Activated T-cell treated with anti-CD3 and anti-CD28 coated beads for 1 hour (primary cell): ENCODE results near the gene TPP1.
A peak's percentile ranks its signal among the peaks of the same experiment; 100 is the strongest.

Source experiments
- DNase-seq: peaks from one replicate; pipeline ENCODE4 v3.0.0-alpha.2; 2020; ENCODE audit warnings: low read depth

The TPP1 gene

GRCh38 chr11:6627762-6628241 is 8.6 kb upstream of the TPP1 start:
- DNase-seq, result no peak

DNA sequence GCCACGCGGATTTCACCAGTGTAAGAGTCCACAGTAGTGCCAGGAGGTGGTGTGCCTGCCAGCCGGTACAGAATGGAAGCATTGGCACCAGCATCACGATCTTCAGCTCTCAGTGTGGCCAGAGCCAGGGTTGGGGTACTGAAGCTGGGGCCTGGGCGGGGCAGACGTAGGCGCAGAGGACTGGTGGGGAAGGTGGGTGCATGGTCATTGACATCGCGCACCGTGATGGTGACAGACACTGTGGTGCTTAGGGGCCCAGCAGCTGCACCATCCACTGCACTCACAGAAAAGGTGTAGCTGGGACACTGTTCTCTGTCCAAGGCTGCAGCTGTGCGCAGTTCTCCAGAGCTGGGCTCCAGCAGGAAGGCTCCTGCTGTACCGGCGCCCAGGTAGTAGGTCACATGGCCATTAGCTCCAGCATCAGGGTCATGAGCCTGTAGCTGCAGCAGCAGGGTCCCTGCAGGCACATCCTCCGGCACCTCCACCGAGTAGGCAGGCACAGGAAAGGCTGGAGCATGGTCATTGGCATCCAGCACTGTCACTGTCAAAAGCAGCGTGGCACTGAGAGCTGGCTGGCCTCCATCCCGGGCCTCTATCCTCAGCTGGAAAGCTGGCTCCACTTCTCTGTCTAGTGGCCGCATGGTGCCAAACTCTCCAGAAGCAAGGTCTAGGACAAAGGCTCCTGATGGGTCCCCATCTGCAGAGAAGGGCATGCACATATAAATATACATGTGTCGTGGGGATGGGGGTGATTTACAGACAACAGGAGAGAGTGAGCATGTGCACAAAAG is 7.9 kb upstream of the TPP1 start:
- no peak for DNase-seq

DNA sequence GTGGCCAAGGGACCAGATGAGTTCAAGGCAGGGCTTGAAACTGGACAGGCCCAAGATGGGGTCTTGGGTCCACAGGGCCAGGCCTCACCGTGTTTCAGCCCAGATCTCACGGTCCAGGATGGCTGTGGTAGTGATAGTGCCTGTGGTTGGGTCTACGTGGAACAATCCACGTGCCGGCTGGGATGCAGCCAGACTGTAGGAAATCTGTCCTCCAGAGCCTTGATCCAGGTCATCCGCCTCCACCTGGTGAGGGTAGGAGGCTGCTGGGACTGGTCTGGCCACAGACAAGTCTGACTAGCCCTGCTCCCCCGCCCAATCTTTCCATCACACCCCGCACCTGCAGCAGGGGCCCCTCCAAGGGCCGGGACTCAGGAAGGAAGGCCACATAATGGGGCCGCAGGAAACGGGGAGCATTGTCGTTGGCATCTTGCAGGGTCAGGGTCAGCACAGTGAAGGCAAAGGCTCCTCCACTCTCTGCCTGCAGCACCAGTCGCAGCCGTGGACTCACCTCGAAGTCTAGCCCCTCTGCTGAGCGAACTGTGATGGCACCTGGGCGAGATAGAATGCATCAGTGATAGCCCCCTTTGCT is 6.7 kb upstream of the TPP1 start:
- DNase-seq, result no peak

DNA sequence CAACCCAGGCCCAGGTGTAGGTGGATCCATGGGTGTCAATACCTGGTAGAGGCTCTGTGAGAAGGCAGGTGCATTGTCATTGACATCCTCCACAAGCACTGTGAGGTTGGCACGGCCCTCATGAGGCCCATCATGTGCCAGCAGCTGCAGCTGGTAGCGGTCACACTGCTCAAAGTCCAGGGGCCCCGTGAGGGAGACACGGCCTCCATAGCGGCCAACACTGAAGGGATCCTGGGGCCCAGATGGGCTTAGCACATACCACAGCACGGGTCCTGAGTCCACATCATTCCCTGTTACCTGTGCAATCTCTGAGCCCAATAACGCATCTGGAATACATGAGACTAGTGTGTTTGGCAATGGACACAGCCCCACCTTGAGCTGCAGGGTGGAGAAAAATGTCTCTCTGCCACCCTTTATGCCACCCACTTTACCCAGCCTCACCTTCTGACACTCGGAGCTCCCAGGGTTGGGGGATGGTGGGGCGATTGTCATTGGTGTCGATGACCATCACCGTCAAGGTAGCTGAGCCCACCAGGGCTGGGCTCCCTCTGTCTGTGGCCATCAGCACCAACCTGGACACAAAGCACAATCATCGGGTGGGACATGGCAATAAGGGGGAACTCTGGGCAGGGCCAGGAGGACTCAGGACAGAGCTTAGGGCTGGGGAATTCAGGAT is 6.1 kb upstream of the TPP1 start:
- no peak for DNase-seq

GRCh38 chr11:6623391-6624363 is 4.5 kb upstream of the TPP1 start:
- DNase-seq, result no peak

DNA sequence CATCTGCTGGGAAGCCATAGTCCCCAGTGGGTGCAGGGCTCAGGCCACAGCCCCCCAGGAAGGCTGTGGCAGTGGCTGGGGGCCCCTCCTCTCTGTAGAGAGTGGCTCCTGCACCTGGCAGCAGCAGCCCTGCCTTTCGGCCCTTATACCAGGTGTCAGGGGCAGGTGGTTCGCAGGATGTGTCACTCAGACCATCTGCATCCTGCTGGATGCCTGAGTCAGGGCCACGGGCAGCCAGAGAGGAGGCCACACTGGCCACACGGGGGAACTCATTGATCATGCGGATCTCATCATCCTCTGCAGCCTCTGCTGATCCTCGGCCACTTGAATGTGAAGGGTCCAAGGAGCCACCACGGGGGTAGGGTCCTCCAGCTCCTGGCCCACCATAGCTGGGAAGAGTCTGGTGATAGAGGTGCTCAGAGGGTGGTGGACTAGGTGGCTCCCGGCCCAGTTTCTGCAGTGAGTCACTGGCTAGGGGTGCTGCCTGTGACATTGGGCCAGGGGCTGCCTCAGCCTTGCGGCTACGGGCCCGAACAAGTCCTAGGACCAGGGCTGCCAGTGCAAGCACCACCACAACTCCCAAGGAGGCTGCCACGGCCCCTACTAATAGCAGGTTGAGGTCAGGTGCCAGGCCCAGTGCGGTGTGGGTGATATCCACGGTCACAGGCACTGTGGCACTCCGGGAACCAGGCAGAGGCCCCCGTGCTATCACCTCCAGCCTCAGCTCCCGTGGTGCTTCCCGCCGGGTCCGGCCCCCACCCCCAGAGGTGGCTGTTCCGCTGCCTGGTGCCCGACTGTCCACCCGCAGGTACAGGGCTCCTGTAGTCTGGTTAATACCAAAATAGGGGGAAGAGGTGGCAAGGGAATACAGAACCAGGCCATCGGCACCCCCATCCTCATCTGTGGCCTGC is 3.3 kb upstream of the TPP1 start:
- no peak for DNase-seq

DNA sequence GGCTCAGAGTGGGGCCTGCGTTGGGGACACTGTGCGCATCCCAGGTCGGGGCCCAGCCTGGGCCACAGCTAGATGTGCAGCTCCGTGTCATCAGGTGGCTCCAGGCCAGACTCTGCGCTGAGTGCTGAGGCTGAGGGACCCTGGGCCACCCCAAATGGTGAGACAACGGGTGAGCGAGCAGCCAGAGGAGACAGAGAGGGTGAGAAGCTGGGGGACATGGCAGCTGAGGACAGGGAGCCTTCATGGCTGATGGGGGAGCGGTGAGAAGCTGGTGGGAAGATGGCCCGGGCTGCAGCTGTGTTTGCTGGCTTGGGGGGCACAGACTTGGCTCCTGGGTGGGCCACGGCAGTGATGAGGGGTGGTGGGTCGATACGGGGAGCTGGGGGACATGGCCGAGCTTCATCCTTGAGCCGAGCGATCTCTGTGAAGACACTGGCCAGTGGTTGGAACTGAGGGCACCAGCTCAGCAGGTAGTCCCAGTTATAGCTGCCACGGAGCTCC is 2.5 kb upstream of the TPP1 start:
- no peak for DNase-seq

DNA sequence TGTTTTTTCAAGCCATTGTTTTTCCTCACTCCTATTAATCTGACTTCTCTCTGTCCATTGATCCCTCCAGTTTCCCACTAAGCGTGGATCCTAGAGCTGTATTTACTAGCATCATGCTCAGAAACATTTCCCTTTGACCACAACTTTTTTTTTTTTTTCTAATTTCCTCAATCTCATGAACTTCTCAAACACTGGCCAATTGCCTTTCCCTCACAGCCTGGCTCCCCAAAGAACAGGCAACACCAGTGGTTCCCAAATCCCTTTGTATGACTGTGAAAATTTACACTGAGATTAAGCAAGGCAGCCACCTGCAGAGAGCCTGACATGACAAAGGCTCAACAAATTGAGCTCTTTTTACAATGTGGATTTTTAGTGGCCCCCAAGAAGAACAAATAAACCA is 1.4 kb upstream of the TPP1 start:
- DNase-seq, result no peak

GRCh38 chr11:6618117-6619003 is 862 bp downstream of the TPP1 start:
- DNase-seq, result peak; percentile 56

- no peak for DNase-seq
Observed at GRCh38 chr11:6617315-6617781, 1.9 kb downstream of the TPP1 start.

DNA sequence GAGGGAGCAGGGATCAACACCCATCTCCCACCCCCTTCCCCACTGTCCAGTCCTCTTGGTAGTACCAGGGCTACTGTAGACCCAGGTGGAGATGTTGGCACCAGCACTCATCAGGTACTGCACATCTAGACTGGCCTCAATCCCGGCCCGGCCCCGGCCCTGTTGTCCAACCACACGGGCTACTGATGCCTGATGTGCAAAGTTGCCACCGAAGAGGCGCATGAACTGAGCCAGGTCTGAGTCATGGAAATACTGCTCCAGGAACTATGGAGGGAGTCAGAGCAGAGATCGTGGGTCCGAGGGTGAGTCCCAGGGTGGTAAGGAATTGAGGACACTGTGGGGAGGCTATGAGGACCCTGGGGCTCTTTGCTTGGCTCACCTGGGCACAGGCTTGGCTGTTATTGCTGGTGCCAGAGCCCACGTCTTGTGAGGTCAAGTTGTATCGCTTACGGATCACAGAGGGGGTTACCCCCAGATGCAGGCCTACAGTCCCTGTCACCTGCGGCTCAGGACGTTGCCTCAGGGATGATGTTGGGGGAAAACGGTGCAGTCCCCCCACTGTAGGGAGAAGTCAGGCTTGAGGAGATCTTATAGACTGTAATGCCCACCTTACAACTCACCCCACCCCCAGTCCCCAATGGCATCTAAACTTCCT is 2.5 kb downstream of the TPP1 start:
- DNase-seq, result no peak

DNA sequence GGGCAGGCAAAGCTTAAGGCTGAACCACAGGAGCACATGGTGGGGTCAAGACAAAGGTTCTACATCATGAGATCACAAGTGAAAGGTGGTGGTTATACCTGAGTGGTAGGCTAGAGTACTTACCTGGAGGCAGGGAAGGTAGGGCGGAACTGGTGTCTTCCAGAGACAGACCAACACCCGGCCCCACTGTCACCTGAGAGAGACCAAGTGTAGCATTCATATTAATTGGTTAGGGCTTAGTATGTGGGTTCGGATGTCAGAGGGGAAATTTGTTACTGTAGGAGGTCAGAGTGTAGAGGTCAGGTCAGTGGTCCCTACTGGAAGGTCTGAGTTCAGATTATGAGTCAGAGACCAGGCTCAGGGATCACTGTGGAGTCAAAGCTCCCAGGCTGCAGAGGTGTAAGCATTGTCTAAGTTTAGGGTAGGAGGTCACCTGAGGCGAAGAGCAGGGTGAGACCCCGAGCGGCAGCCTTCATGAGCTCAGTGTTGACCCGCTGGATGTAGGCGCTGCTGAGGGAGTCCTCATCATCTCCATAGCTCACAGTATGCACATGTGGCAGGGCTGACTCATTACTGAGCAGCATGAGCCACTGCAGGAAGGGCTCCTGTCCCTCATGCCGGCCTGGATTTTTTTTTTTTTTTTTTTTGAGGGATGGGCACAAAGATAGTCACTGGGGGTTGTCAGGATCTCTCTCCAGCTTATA is 3.2 kb downstream of the TPP1 start:
- DNase-seq, result no peak

GRCh38 chr11:6615046-6615445 is 4.2 kb downstream of the TPP1 start:
- DNase-seq, result no peak

DNA sequence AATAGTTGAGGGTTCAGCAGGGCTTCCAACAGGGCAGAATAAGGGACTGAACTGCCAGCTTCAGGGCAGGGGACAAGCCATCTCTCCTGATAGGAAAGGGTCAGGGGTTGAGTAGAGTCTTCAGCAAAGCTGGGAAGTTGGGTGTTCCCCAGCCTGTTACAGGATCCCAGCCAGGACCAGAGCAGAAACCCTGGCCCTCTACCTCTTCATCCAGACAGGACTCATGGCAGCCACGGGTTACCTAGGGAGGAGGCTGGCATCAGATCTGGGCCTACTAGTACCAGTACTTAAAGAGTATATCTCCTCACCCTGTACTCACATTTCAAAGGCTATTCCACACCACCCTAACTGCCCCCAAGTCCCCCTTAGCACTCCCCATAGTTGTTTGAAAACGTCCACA is 4.8 kb downstream of the TPP1 start:
- no peak for DNase-seq

GRCh38 chr11:6613496-6613895 is 5.7 kb downstream of the TPP1 start:
- DNase-seq, result no peak

DNA sequence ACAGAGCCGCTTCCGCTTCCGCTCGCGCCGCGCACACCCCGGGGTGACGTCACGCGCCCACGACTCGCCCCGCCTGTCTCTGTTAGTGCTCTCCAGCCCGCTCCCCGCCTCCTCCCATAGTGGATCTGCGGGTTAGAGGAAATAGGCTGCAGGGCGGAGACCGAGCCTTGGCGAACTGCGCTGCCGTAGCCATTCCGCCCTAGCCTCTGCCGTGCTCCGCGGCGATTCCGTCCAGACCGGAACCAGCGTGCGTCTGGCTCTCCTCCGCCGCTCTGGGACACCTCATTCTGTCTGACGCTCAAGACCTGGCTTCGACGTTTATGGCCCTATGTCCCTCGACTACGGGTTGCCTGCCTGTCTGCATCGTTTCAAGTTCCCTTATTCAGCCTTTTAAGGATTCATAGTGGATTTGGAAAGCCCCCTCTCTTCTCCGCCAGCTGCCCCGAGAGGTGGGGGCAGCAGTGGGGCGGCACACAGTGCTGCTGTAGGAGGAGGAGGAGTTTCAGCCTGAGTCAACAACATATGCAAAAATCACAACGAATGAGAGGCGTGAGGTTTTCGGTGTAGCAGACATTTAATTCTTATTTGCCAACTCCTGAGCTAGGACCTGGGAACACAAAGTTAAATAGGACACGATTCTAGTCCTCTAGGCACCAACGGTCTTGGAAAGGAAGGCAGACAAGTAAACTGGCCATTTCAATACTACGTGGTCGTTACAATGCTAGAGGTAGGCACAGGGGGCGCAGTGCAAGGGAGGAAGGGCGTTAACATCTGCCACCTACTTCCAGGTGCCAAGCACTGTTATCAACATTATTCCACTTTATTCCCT is 6.8 kb downstream of the TPP1 start, which contains the start of gene TAF10:
Gene TAF10, minus strand, starts transcription at position 4 of the 829 bp plus-strand sequence. CDS start 27 bp downstream, outside the sequence.
- peak; percentile 94 for DNase-seq

DNA sequence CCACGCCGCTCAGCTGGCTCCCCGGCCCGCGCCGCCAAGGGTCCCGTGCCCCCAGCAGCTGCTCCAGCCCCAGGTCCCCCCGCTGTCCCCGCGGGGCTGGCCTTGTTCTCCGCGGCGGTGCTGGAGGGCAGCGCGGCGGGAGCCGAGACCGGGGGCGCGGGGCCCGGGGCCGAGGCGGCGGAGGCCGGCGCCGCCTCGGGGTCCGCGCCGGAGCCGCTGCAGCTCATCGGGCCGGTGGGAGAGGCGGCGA is 7.3 kb downstream of the TPP1 start:
- DNase-seq, result no peak
